GM10248 (cell line): Measurements from ENCODE around the gene SLC7A4.

ENCODE experiments used
- CTCF ChIA-PET: fragments of 300-600 bp; sonication (Branson Sonifier 250); formaldehyde crosslinking; extraction: SDS; loops from one replicate; lab custom pipeline; 2021; ENCODE audit warnings: antibody characterized with exemption; lab: Yijun Ruan, JAX
- POLR2A ChIA-PET: fragments of 350-650 bp; sonication (Branson Sonifier 250); formaldehyde crosslinking; extraction: SDS; loops from one replicate; lab custom pipeline; 2020; ENCODE audit warnings: antibody characterized with exemption; lab: Yijun Ruan, JAX
- DNase-seq: peaks from one replicate; pipeline ENCODE4 v3.0.0; 2012; ENCODE audit errors: extremely low spot score
- TF ChIP-seq, protein P1 (sequence below): IDR thresholded peaks from 2 replicates; pipeline ENCODE4 v1.5.1; 2012; ENCODE audit warnings: mild to moderate bottlenecking, low read depth; ENCODE audit errors: extremely low read depth, missing control alignments, control extremely low read depth

SLC7A4 gene

DNA sequence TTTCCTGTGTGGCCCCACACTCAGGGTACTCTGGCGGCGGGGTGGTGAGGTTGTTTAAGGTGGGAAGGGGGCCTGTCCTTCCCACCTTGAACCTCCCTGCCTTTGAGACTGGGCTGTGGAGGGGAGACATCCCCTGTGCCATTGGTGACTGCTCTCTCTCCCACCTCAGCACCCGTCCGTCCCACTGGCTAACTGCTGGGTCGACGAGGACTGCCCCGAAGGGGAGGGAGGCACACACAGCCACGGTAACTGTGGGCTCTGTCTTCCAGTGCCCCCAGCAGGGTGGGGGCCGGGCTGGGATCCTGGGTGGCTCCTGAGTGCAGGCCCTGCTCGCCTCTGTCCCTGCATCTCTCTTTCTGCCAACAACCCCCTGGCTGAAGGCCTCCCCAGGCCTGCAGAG is 9.9 kb downstream of the SLC7A4 start:
- TF ChIP-seq, protein P1, sequence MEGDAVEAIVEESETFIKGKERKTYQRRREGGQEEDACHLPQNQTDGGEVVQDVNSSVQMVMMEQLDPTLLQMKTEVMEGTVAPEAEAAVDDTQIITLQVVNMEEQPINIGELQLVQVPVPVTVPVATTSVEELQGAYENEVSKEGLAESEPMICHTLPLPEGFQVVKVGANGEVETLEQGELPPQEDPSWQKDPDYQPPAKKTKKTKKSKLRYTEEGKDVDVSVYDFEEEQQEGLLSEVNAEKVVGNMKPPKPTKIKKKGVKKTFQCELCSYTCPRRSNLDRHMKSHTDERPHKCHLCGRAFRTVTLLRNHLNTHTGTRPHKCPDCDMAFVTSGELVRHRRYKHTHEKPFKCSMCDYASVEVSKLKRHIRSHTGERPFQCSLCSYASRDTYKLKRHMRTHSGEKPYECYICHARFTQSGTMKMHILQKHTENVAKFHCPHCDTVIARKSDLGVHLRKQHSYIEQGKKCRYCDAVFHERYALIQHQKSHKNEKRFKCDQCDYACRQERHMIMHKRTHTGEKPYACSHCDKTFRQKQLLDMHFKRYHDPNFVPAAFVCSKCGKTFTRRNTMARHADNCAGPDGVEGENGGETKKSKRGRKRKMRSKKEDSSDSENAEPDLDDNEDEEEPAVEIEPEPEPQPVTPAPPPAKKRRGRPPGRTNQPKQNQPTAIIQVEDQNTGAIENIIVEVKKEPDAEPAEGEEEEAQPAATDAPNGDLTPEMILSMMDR, result no peak
- CTCF ChIA-PET, result no interaction called here
- POLR2A ChIA-PET, result no interaction called here
- no peak for DNase-seq

DNA sequence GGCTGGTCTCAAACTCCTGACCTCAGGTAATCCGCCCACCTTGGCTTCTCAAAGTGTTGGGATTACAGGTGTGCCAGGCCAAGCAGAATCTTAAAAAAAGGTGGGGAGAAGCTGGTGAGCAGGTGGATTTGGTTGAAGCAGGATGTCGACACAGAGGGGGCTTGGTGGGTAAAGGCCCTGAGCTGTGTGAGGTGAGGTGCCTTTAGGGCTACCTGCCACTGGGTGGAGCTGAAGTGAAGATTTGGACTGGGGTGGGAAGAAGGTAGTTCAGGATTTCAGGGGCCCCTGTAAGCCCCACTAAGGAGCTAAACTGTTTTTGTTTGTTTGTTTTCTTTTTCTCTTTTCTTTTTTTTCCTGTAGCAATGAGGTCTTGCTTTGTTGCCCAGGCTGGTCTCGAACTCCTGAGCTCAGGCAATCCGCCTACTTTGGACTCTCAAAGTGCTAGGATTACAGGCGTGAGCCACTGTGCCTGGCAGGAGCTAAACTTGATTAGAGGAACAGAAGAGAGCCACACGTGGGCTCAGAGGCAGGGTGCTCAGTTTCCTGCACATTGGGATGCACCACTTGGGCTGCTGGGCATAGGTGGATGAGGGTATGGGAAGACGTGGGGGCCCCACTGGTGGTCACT is 11.4 kb downstream of the SLC7A4 start:
- TF ChIP-seq, protein P1, result peak; percentile 52
- DNase-seq, result peak; percentile 59
- POLR2A ChIA-PET, result no interaction called here
- CTCF ChIA-PET, result interaction anchor here (0.7 to 1.7 kb wide), 11 partner anchors 8 to 94 kb away, joined by 3 to 5 read pairs (median 3); partner anchors contain the start of genes LZTR1 and SLC7A4

DNA sequence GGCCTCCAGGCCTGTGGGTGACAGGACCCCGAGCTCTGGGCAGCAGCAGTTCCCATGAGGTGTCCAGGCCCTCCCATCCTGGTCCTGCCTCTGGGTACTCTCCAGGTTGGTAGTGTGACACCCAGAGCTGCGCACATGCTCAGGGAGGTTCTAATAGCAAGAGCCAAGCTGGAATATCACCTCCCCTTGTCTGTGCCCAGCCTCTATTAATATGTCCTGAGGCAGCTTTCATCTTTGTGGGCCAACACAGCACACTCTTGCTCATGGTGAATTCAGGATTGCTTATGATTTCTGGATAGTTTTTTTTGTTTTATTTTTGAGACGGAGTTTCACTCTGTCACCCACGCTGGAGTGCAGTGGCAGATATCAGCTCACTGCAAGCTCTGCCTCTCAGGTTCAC is 14.0 kb downstream of the SLC7A4 start:
- DNase-seq, result no peak
- CTCF ChIA-PET, result interaction anchor here (1.0 to 1.2 kb wide), 2 partner anchors 18 to 132 kb away, joined by 3 read pairs; no protein-coding TSS in a partner anchor
- TF ChIP-seq, protein P1, result no peak
- POLR2A ChIA-PET, result no interaction called here

DNA sequence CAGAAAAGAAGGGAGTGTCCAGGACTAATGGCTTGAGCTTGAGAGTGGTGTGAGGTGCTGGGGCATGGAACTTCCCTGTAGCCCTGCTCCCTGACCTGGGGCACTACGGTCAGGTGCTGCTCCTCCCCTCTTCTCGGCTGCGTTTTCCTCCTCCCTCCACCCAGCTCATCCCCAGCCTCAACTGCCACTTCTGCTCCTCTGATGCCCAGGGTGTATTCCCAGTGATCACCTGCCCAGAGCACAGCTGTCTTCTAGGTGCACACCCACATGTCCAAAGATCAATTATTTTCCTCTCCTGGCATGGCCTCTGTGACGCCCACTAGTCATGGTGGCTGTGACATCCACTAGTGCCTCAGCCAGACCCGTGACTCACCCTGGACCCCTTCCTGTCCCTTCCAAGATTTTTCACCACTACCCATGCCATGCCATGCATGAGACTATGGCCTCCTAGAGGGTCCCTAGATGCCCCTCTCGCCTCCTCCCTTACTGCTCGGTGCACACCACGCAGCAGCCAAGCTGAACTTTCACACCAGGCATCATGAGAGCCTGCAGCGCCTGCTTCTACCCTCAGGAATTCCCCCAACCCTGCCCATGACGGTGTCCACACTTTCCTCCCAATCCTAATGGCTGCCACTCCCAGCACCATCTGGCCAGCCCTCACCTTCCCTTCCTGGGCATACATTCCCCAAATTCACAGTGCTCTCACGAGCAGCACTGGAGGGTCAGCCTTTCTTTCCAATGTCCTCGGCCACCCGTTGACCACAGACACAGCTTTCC is 15.5 kb downstream of the SLC7A4 start:
- CTCF ChIA-PET, result no interaction called here
- POLR2A ChIA-PET, result no interaction called here
- TF ChIP-seq, protein P1, result no peak
- DNase-seq, result no peak

DNA sequence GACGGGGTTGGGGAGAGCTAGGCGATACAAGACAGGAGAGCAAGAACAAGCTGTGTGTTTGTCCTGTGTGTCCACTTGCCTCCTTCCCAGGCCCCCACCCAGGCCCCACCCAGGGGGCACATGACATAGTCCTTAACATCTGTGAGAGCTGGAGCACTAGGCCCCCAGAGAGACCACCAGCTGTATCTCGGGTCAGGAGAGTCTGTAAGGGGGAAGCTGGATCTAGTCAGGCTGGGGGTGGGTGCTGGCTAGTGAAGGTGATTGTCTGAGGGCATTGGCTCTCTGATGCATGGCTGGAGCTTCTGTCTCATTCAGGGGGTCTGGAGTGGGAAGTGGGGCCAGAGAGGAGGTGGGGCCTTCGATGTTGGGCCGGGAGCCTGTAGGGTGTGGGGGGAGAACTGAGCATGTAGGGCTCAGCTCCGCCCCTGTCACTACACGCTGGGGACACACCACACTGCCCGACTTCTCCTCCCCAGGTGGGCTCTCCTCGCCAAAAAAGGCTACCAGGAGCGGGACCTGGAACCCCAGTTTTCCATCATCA is 16.8 kb downstream of the SLC7A4 start:
- TF ChIP-seq, protein P1, result no peak
- CTCF ChIA-PET, result no interaction called here
- POLR2A ChIA-PET, result no interaction called here
- DNase-seq, result no peak

DNA sequence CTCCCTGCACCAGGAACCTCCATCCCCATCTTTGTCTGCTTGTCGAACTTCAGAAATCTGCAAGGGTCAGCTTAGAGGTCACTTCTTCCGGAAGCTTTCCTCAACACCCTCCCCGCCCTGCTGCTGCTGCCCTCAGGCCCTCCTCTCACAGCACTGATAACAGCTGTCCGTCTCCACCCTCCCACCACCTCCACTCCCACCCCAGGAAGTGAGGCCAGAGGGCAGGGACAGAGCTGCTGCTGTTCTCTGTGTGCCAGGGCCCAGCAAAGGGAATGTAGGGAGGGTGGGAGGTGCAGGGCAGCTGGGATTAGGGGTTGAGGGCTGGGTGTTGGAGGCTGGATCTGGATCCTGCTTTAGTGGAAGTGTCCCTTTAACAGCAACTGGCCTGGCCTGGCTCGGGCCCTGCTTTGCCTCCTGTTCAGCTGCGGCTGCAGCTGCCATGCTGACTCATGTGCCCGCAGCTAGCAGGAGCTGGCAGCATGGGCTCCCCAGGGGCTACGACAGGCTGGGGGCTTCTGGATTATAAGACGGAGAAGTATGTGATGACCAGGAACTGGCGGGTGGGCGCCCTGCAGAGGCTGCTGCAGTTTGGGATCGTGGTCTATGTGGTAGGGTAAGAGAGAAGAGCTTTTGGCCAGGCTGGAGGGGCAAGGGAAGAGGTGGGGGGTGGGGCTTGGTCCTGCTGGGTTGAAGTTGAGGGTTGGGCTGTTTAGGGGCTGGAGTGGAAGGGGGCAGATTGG is 17.5 kb downstream of the SLC7A4 start, which contains the start of gene P2RX6:
TSS of gene P2RX6 (plus strand) at position 440 of the 740 bp plus-strand sequence. CDS start at position 450, 10 bp downstream.
- ChIA-PET POLR2A (no interaction called here), CTCF (no interaction called here)
- DNase-seq, result no peak
- TF ChIP-seq, protein P1, result no peak
